C4-2B (cell line): ENCODE measurements around the gene EIF3K.

Experiments
- ZFX ChIP-seq: fragments of 450-650 bp; IDR thresholded peaks from 2 replicates; pipeline ENCODE4 v1.6.1; 2017
- TF ChIP-seq, protein P1 (sequence below): fragments of 450-650 bp; conservative IDR thresholded peaks from 2 replicates; pipeline ENCODE4 v1.5.1; 2017; ENCODE audit warnings: mild to moderate bottlenecking

DNA sequence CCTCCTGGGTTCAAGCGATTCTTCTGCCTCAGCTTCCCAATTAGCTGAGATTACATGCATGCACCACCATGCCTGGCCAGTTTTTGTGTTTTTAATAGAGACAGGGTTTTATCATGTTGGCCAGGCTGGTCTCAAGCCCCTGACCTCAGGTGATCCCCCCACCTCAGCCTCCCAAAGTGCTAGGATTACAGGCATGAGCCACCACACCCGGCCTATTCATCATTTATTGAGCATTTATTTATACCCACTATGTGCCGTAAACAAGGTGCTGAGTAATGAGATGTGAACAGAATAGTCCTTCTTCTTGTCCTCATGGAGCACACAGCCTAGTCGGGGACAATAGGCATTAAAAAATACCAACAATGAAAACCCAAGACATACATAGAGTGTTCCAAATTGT lies 54.0 kb downstream of the EIF3K start:
- TF ChIP-seq, protein P1, sequence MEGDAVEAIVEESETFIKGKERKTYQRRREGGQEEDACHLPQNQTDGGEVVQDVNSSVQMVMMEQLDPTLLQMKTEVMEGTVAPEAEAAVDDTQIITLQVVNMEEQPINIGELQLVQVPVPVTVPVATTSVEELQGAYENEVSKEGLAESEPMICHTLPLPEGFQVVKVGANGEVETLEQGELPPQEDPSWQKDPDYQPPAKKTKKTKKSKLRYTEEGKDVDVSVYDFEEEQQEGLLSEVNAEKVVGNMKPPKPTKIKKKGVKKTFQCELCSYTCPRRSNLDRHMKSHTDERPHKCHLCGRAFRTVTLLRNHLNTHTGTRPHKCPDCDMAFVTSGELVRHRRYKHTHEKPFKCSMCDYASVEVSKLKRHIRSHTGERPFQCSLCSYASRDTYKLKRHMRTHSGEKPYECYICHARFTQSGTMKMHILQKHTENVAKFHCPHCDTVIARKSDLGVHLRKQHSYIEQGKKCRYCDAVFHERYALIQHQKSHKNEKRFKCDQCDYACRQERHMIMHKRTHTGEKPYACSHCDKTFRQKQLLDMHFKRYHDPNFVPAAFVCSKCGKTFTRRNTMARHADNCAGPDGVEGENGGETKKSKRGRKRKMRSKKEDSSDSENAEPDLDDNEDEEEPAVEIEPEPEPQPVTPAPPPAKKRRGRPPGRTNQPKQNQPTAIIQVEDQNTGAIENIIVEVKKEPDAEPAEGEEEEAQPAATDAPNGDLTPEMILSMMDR: no peak
- TF ChIP-seq ZFX: no peak
